ENCODE data around the gene MICAL2.

- TF ChIP-seq CTCF (IDR thresholded peaks at IDR 0.05 in 2 of 3, conservative IDR thresholded peaks at IDR 0.05 in 1 of 3; ENCODE audit: borderline replicate concordance in 1 of 3, insufficient read depth in 1 of 3, low read depth in 2 of 3, low read length in 2 of 3) (no peak), RAD21 (IDR thresholded peaks at IDR 0.05; ENCODE audit: low read depth) (no peak), TCF7L2 (IDR thresholded peaks at IDR 0.05; ENCODE audit: borderline replicate concordance, extremely low read depth, insufficient read depth, insufficient read length) (no peak), POLR2A (IDR thresholded peaks at IDR 0.05; ENCODE audit: borderline replicate concordance, extremely low read depth, insufficient read depth, insufficient read length) (no peak), FOSL1 (IDR thresholded peaks at IDR 0.05; ENCODE audit: low read depth) (no peak), ZFX (IDR thresholded peaks at IDR 0.05) (no peak), EGR1 (IDR thresholded peaks at IDR 0.05; ENCODE audit: low read depth) (no peak)
Measured at GRCh38 chr11:12270215-12270797, 159.9 kb downstream of the MICAL2 start.

All from HCT116 (cell line).